RWPE2 (cell line): ENCODE results near the gene MDGA2.

Source experiments
- ATAC-seq: fragments of 200-7000 bp; cut with Tn5 transposase; 3 replicates; pipeline ENCODE4 v1.9.1; 2021; ENCODE audit warnings: low read depth
- DNase-seq: peaks from one replicate; pipeline ENCODE4 v3.0.0-alpha.2; 2020; ENCODE audit warnings: low spot score
- H3K27ac ChIP-seq: fragments of 450-650 bp; 2 replicates; pipeline ENCODE4 v1.5.1; 2017; ENCODE audit warnings: mild to moderate bottlenecking; ENCODE audit not compliant: poor library complexity, severe bottlenecking
- H3K27me3 ChIP-seq: fragments of 250-450 bp; sonication (Bioruptor Pico); 2 replicates; pipeline ENCODE4 v1.5.1; 2021; ENCODE audit warnings: mild to moderate bottlenecking, moderate library complexity; ENCODE audit not compliant: insufficient read depth, poor library complexity, severe bottlenecking
- H3K36me3 ChIP-seq: fragments of 250-450 bp; sonication (Bioruptor Pico); 2 replicates; pipeline ENCODE4 v1.5.1; 2020; ENCODE audit warnings: low read depth, mild to moderate bottlenecking, moderate library complexity
- H3K4me1 ChIP-seq: fragments of 250-450 bp; sonication (Bioruptor Pico); 2 replicates; pipeline ENCODE4 v1.5.1; 2021; ENCODE audit warnings: mild to moderate bottlenecking, moderate library complexity; ENCODE audit not compliant: insufficient read depth, poor library complexity, severe bottlenecking
- H3K4me3 ChIP-seq: fragments of 250-450 bp; sonication (Bioruptor Pico); 2 replicates; pipeline ENCODE4 v1.5.1; 2021; ENCODE audit warnings: mild to moderate bottlenecking, moderate library complexity; ENCODE audit not compliant: severe bottlenecking
- H3K9me3 ChIP-seq: fragments of 250-450 bp; sonication (Bioruptor Pico); 2 replicates; pipeline ENCODE4 v1.5.1; 2021; ENCODE audit warnings: mild to moderate bottlenecking, moderate library complexity; ENCODE audit not compliant: severe bottlenecking
- CTCF ChIP-seq: fragments of 450-650 bp; IDR thresholded peaks from one replicate; pipeline ENCODE4 v1.5.1; 2017; ENCODE audit warnings: mild to moderate bottlenecking, moderate library complexity; ENCODE audit not compliant: poor library complexity, severe bottlenecking

Gene MDGA2

GRCh38 chr14:47277703-47278102 is 397.7 kb downstream of the MDGA2 start:
- Histone ChIP-seq H3K9me3 (no peaks in the 10 kb centered on the region), H3K36me3 (no peaks in the 10 kb centered on the region), H3K4me1 (peaks cover 8% of the 10 kb centered on the region), H3K27me3 (peaks cover 3% of the 10 kb centered on the region), H3K27ac (no peak overlapping the region), H3K4me3 (no peak overlapping the region)
- ATAC-seq, result peak; percentile 46
- DNase-seq, result no peak
- no peak for TF ChIP-seq CTCF

- Histone ChIP-seq H3K9me3 (no peaks in the 10 kb centered on the region), H3K27me3 (peaks cover 3% of the 10 kb centered on the region), H3K27ac (no peak overlapping the region), H3K4me3 (no peak overlapping the region), H3K36me3 (no peaks in the 10 kb centered on the region), H3K4me1 (peaks cover 8% of the 10 kb centered on the region)
- ATAC-seq, result no peak
- no peak for DNase-seq
- no peak for TF ChIP-seq CTCF
Observed at GRCh38 chr14:47276931-47277330, 398.5 kb downstream of the MDGA2 start.

GRCh38 chr14:47273939-47274338 is 401.5 kb downstream of the MDGA2 start:
- ATAC-seq (no peak), DNase-seq (no peak)
- H3K4me1 ChIP-seq, result peaks cover 15% of the 10 kb centered on the region

GRCh38 chr14:47270715-47271114 is 404.7 kb downstream of the MDGA2 start:
- TF ChIP-seq CTCF, result no peak
- Histone ChIP-seq H3K4me3 (no peak overlapping the region), H3K27ac (no peak overlapping the region), H3K9me3 (no peaks in the 10 kb centered on the region), H3K36me3 (no peaks in the 10 kb centered on the region), H3K4me1 (peaks cover 7% of the 10 kb centered on the region), H3K27me3 (no peaks in the 10 kb centered on the region)
- DNase-seq (no peak), ATAC-seq (no peak)

More at GRCh38 chr14:47273939-47274338, 401.5 kb downstream of the MDGA2 start:
- Histone ChIP-seq H3K36me3 (no peaks in the 10 kb centered on the region), H3K9me3 (no peaks in the 10 kb centered on the region), H3K27me3 (no peaks in the 10 kb centered on the region), H3K27ac (no peak overlapping the region), H3K4me3 (no peak overlapping the region)
- TF ChIP-seq CTCF, result no peak

- H3K9me3 ChIP-seq, result no peaks in the 10 kb centered on the region
- no peak overlapping the region for H3K4me3 ChIP-seq
- H3K4me1 ChIP-seq, result peaks cover 7% of the 10 kb centered on the region
- DNase-seq (no peak), ATAC-seq (peak; percentile 42; the same call in 1 of the 3 replicates)
- H3K27me3 ChIP-seq, result no peaks in the 10 kb centered on the region
- no peak overlapping the region for H3K27ac ChIP-seq
- no peak for TF ChIP-seq CTCF
- no peaks in the 10 kb centered on the region for H3K36me3 ChIP-seq
Observed at GRCh38 chr14:47269756-47270492, 405.5 kb downstream of the MDGA2 start.
